Hepatocyte (in vitro differentiated cells): Measurements from ENCODE around the gene MRPL33. TPM values are rescaled to one million over a fixed set of nuclear protein-coding genes. Genes with fewer than 3 reads are reported as not detected.

Source experiments
- DNase-seq: peaks from one replicate; pipeline ENCODE4 v3.0.0-alpha.2; 2016; ENCODE audit warnings: low spot score
- H2AFZ ChIP-seq: fragments of 200-600 bp; sonication (generic); 2 replicates; pipeline ENCODE4 v1.6.0; 2016; ENCODE audit warnings: antibody characterized with exemption, mild to moderate bottlenecking
- H3K27ac ChIP-seq: fragments of 200-600 bp; sonication (generic); 2 replicates; pipeline ENCODE4 v1.5.1; 2016; ENCODE audit warnings: mild to moderate bottlenecking
- H3K27me3 ChIP-seq: fragments of 200-600 bp; sonication (generic); 2 replicates; pipeline ENCODE4 v1.6.1; 2016
- H3K36me3 ChIP-seq: fragments of 200-600 bp; sonication (generic); replicated peaks from 2 replicates; pipeline ENCODE4 v1.5.1; 2016; ENCODE audit warnings: low read depth; ENCODE audit not compliant: insufficient read depth
- H3K4me1 ChIP-seq: fragments of 200-600 bp; sonication (generic); 2 replicates; pipeline ENCODE4 v1.5.1; 2016; ENCODE audit warnings: mild to moderate bottlenecking, moderate library complexity; ENCODE audit not compliant: insufficient read depth
- H3K4me2 ChIP-seq: fragments of 200-600 bp; sonication (generic); 2 replicates; pipeline ENCODE4 v1.6.0; 2016
- H3K4me3 ChIP-seq: fragments of 200-600 bp; sonication (generic); 2 replicates; pipeline ENCODE4 v1.5.1; 2016; ENCODE audit warnings: mild to moderate bottlenecking
- H3K79me2 ChIP-seq: fragments of 200-600 bp; sonication (generic); 2 replicates; pipeline ENCODE4 v1.6.0; 2017; ENCODE audit warnings: mild to moderate bottlenecking
- H3K9me2 ChIP-seq: fragments of 200-600 bp; sonication (generic); replicated peaks from 2 replicates; pipeline ENCODE4 v1.6.0; 2017; ENCODE audit warnings: mild to moderate bottlenecking; ENCODE audit not compliant: insufficient read depth
- H3K9me3 ChIP-seq: fragments of 200-600 bp; sonication (generic); 2 replicates; pipeline ENCODE4 v1.5.1; 2016; ENCODE audit warnings: low read depth, mild to moderate bottlenecking
- H4K20me1 ChIP-seq: fragments of 200-600 bp; sonication (generic); 2 replicates; pipeline ENCODE4 v1.6.0; 2016; ENCODE audit warnings: mild to moderate bottlenecking; ENCODE audit not compliant: insufficient read depth, poor library complexity, severe bottlenecking
- EZH2 ChIP-seq: fragments of 200-600 bp; sonication (generic); IDR thresholded peaks from 2 replicates; pipeline ENCODE4 v1.6.1; 2016; ENCODE audit warnings: antibody characterized with exemption, mild to moderate bottlenecking, borderline replicate concordance
- EZH2phosphoT487 ChIP-seq: fragments of 200-600 bp; sonication (generic); IDR thresholded peaks from one replicate; pipeline ENCODE4 v1.6.1; 2018; ENCODE audit warnings: antibody characterized with exemption, mild to moderate bottlenecking, low read depth, moderate library complexity; ENCODE audit not compliant: unreplicated experiment, severe bottlenecking
- WGBS: methylation state at CpG from one replicate; pipeline ENCODE4 v1.1.6; 2016; ENCODE audit warnings: low lambda C conversion rate; ENCODE audit errors: missing lambda C conversion rate; 5-methylcytosine and 5-hydroxymethylcytosine counted together
- polyA plus RNA-seq: library from polyadenylated mRNA; unstranded; fragments of >200 nt; fragmentation: Nextera tagmentation; extraction: Ambion mirVana; gene quantifications from 2 replicates; pipeline ENCODE4 v1.2.1, GENCODE V29; 2016
- total RNA-seq: library from RNA; depleted of rRNA; stranded (reverse); fragments of >200 nt; gene quantifications from 2 replicates; pipeline ENCODE4 v1.2.3, GENCODE V29; 2014
- TF ChIP-seq, protein P1 (sequence below): fragments of 200-600 bp; sonication (generic); IDR thresholded peaks from 2 replicates; pipeline ENCODE4 v1.5.1; 2016; ENCODE audit warnings: antibody characterized with exemption, mild to moderate bottlenecking; ENCODE audit not compliant: poor library complexity

MRPL33 gene
- total and polyA plus RNA-seq, 2 experiments from 2014 or later: 148 to 311 TPM

DNA sequence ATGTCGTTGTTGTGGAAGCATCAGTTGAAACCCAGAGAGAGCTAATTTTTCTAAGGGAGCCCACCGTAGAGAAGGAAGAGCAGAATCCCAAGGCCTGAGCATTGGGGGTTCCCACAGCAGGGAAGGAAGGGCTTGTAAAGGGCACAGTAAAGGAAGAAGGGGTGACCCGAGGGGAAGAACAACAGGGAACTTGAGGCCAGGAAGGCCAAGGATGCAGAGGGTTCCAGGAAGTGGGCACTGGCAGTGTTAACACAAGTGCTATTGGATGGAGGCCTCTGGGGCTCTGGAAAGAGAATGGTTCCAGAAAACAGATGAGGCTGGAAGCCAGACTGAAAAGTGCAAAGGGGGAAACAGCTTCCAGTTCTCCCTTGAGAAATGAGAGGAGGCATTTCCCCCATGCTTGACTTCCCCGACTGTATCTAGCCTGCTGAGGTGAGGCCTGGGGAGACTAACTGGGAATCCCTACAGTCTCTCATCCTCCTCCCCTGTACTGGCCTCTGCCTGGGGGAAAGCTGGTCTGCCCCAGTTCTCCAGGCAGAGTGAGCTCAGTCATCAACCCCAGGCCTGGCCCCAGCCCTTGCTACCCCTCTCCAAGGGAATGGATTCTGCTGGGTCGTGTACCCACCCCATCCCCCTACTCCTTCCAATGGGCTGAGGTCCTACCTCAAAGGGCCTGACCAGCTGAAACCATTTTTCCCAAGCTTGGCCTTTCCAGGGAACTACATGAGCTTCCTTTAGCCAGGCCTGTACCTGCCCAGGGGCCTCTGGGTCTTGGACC is 43.2 kb upstream of the MRPL33 start:
- no peak overlapping the region for H3K4me2 ChIP-seq
- H3K79me2 ChIP-seq: no peaks in the 10 kb centered on the region
- no peak overlapping the region for H3K4me3 ChIP-seq
- TF ChIP-seq, protein P1, sequence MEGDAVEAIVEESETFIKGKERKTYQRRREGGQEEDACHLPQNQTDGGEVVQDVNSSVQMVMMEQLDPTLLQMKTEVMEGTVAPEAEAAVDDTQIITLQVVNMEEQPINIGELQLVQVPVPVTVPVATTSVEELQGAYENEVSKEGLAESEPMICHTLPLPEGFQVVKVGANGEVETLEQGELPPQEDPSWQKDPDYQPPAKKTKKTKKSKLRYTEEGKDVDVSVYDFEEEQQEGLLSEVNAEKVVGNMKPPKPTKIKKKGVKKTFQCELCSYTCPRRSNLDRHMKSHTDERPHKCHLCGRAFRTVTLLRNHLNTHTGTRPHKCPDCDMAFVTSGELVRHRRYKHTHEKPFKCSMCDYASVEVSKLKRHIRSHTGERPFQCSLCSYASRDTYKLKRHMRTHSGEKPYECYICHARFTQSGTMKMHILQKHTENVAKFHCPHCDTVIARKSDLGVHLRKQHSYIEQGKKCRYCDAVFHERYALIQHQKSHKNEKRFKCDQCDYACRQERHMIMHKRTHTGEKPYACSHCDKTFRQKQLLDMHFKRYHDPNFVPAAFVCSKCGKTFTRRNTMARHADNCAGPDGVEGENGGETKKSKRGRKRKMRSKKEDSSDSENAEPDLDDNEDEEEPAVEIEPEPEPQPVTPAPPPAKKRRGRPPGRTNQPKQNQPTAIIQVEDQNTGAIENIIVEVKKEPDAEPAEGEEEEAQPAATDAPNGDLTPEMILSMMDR: no peak
- TF ChIP-seq EZH2 (no peak), EZH2phosphoT487 (no peak)
- peaks cover 14% of the 10 kb centered on the region for H3K4me1 ChIP-seq
- no peaks in the 10 kb centered on the region for H3K36me3 ChIP-seq
- no peaks in the 10 kb centered on the region for H3K9me3 ChIP-seq
- no peak for DNase-seq
- WGBS: 91% methylated on average over 5 of the region's 5 CpGs
- H3K9me2 ChIP-seq: no peaks in the 10 kb centered on the region
- H3K27me3 ChIP-seq: no peaks in the 10 kb centered on the region
- no peak overlapping the region for H2AFZ ChIP-seq
- H3K27ac ChIP-seq: no peak overlapping the region
- no peaks in the 10 kb centered on the region for H4K20me1 ChIP-seq

- WGBS: 56% methylated on average over 4 of the region's 4 CpGs
- no peak overlapping the region for H3K27ac ChIP-seq
- TF ChIP-seq EZH2 (no peak), EZH2phosphoT487 (no peak)
- TF ChIP-seq, protein P1: no peak
- no peaks in the 10 kb centered on the region for H4K20me1 ChIP-seq
- peaks cover 8% of the 10 kb centered on the region for H3K4me1 ChIP-seq
- H3K36me3 ChIP-seq: no peaks in the 10 kb centered on the region
- DNase-seq: no peak
- no peak overlapping the region for H3K4me3 ChIP-seq
- H3K4me2 ChIP-seq: no peak overlapping the region
- H3K27me3 ChIP-seq: no peaks in the 10 kb centered on the region
- no peaks in the 10 kb centered on the region for H3K79me2 ChIP-seq
- H2AFZ ChIP-seq: no peak overlapping the region
- H3K9me2 ChIP-seq: no peaks in the 10 kb centered on the region
- H3K9me3 ChIP-seq: no peaks in the 10 kb centered on the region
These were observed 42.3 kb upstream of the MRPL33 start for GRCh38 chr2:27729198-27729597.

GRCh38 chr2:27729614-27730013 is 41.9 kb upstream of the MRPL33 start:
- H3K27me3 ChIP-seq: no peaks in the 10 kb centered on the region
- H2AFZ ChIP-seq: no peak overlapping the region
- 96% methylated on average over 4 of the region's 4 CpGs for WGBS
- no peaks in the 10 kb centered on the region for H3K9me3 ChIP-seq
- no peaks in the 10 kb centered on the region for H3K36me3 ChIP-seq
- no peak for DNase-seq
- no peaks in the 10 kb centered on the region for H3K79me2 ChIP-seq
- no peaks in the 10 kb centered on the region for H4K20me1 ChIP-seq
- TF ChIP-seq, protein P1: no peak
- TF ChIP-seq EZH2 (no peak), EZH2phosphoT487 (no peak)
- H3K27ac ChIP-seq: no peak overlapping the region
- H3K9me2 ChIP-seq: no peaks in the 10 kb centered on the region
- H3K4me3 ChIP-seq: no peak overlapping the region
- no peak overlapping the region for H3K4me2 ChIP-seq
- H3K4me1 ChIP-seq: peaks cover 8% of the 10 kb centered on the region
